Posterior vena cava (tissue), 2 donors: Measurements from ENCODE around the gene TBCCD1. TPM values are rescaled to one million over a fixed set of nuclear protein-coding genes. Genes with fewer than 3 reads are reported as not detected.

Source experiments
- DNase-seq: peaks from one replicate; pipeline ENCODE4 v3.0.0-alpha.2; 2020; ENCODE audit warnings: low spot score
- intact Hi-C, 2 donors: fragments of 100-400 bp; cut with DNase I; formaldehyde crosslinking; loops; one replicate each; pipeline versions ENCODE4 v1.14.1 to v1.14.2; 2022 to 2023
- total RNA-seq, 2 donors: library from RNA; stranded (reverse); fragmentation: NEBNext Ultra II Directional; extraction: Animal tissue kit (Norgen Biotek cat#: 25700); gene quantifications; one replicate each; pipeline ENCODE4 v1.2.1, GENCODE V29; 2021
- donor health status: DM: yes; HTN: yes; CAD: no.
- donor health status: DM: yes; HTN: yes; CAD: no.

Gene TBCCD1
- total RNA-seq, 2 donors from 2014 or later: 6.6 to 9.2 TPM

DNA sequence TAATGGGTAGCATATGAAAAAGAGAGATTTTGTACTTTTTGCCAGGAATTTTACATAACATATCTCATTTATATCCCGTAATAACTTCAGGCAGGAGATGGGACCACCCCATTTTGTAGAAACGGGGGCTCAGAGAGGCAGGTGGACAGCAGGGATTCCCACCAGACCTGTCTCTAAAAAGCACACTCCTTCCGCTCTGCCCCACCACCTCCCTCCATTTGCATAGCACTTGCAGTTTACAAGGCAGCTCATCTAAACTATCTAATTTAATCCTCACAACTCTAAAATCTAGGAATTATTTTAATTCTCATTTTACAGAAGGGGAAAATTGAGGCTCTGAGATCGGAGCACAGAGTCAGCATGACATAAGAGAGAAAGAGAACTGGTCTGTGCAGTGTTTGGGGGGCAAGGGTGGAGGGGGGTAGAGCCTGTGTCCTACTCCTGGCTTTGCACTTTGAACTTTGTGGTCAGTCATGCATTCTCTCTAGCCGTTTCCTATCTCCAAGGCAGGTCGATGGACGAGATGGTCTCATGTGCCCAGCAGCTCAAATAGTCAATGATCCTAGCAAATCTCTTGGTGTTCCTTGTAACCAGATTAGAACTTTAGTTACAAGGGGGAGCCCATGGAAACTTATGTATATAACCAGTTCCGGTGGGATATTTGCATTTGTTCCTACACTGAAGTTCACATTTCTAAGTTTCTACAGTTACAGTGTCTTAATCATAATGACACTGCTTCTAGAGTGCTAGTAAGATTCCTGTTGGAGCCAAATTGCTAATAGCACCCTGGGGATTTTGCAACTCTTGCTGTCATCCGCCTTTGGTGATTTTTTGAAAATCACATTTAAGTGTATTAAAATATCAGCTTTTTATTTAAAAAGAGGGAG, 41.5 kb downstream of the TBCCD1 start:
- intact Hi-C loops: no loop called here
- no peak for DNase-seq

- DNase-seq: no peak
Measured at GRCh38 chr3:186524616-186525015, 42.5 kb downstream of the TBCCD1 start.

DNA sequence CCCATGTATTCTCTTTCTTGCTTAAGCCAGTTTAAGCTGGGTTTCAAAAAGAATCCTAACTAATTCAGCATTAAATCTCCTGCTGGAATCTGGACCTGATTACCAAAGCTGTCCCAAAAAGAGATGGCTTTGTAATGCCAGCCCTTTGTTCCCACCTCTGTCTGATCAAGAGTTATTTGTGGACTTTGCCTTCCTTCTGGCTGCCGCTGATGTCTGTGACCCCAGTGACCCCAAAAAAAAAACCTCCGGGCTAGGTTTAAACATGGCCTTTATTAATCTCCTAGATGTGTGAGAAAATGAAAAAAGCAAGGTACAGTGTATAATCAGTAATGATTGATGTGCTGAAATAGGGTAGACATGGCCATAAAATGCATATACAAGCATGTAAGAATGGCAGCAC, 43.7 kb downstream of the TBCCD1 start:
- no peak for DNase-seq
- intact Hi-C loops: no loop called here

More at GRCh38 chr3:186524616-186525015, 42.5 kb downstream of the TBCCD1 start:
- intact Hi-C loops: no loop called here

DNA sequence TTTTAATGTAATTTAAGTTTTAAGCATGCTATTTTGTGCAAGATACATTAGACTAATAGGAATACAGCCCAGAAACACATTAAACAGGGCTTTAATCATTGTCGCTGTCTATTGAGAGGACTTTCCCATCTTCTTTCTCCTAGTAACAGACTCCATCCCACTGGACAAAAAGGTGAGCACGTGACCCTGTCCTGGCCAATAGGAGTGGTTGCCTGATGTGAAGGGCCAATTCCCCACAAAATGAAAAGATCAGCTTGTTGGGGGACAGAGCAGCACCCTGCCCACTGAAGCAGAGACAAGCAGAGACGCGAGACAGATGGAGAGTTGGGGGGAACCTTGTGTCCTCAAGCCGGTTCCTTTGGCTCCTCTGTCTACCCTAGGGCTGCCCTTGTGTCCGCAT, 44.1 kb downstream of the TBCCD1 start:
- no peak for DNase-seq
- intact Hi-C loops: no loop called here

DNA sequence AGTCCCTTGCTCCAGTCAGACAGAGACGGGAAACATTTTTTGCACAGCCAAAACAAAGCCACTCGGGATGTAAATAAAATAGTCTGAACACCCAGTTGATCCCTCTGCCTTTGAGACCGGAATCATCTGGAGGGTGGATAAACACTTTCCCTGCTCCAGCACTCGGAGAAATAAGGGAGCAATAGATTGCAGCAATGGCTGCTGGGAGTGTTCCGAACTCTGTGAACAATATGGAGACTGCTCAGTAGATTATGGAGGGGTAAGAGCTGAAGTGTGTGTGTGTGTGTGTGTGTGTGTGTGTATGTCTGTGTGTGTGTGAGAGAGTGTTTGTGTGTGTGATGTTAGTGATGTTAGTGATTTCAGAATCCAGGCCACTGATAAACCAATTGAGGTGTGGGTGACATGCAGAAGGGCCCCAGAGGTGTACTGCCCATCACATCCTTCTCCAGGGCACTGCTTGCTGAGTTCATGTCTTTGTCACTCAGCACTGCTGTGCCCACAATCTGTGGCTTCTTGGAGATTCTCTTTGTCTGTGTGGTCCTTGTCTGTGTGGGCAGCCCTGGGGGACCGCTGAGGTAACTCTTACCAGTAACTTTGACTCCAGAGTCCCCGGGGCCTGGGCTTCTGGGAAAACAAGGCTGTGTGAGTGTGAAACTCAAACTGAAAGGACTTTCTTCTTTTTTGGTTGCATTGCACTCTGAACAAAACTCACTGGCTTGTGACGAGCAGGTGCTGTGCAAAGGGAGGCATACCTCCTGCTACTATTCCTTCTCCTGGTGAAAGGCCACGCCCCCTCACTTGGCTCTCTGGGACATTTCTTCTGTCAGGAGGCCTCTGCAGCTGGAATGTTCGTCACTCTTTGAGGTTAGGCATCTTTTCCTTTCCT, 45.9 kb downstream of the TBCCD1 start:
- no peak for DNase-seq
- intact Hi-C loops: no loop called here

GRCh38 chr3:186520431-186520830, 46.7 kb downstream of the TBCCD1 start:
- intact Hi-C loops: no loop called here
- DNase-seq: no peak

DNA sequence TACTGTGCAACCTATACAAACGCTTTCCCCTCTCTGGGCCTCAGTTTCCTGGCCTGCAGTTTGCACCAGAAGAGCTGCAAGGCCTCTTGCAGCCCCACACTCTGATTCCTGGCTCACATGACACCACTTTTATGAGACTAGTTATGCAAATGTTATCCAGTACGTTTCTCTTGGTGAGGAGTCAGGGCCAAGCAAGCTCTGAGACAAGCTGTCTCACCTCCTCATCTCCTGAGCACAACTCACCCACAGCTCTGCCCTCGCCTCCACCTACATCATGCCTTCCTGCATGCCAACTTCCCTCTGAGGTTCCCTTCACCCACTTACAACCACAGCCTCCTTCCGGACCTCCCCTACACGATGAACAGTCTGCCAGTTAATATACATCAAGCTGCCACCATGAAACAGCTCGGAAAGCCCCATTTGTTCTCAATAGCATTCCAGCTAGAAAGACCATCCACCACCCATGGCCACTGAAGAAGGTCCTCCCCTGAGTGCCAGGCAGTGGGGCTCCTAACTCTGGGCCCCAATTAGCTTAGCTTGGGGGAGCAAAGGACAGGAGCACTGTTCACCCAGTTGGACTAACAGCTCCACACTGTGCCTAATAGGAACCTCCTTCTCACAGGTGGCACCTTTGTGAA, 48.0 kb downstream of the TBCCD1 start:
- intact Hi-C loops: loop anchor here in 1 of 2 donors (10.0 kb wide), 1 partner anchor 244 kb away; no protein-coding TSS in a partner anchor
- DNase-seq: no peak

GRCh38 chr3:186517218-186517617, 49.9 kb downstream of the TBCCD1 start:
- intact Hi-C loops: loop anchor here in 1 of 2 donors (10.0 kb wide), 1 partner anchor 242 kb away; no protein-coding TSS in a partner anchor
- no peak for DNase-seq

DNA sequence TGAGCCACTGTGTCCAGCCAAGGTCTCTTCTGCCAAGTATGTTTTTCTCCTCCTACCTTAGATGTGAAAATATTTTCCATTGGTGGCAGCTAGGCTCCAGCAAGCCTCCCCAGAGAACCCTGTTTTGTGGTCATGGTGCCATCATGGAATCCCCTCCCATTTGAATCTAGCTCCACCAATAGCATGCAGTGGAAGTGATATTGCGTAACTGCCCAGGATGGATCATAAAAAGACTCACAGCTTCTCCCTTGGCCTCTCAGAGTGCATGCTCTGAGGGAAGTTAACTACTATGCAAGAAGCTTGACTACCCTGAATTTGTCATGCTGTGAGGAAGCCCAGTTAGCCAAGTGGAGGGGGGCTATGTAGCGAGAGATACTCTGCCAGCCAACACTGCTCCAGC, 50.5 kb downstream of the TBCCD1 start:
- DNase-seq: no peak
- intact Hi-C loops: loop anchor here in 1 of 2 donors (10.0 kb wide), 1 partner anchor 242 kb away; no protein-coding TSS in a partner anchor

DNA sequence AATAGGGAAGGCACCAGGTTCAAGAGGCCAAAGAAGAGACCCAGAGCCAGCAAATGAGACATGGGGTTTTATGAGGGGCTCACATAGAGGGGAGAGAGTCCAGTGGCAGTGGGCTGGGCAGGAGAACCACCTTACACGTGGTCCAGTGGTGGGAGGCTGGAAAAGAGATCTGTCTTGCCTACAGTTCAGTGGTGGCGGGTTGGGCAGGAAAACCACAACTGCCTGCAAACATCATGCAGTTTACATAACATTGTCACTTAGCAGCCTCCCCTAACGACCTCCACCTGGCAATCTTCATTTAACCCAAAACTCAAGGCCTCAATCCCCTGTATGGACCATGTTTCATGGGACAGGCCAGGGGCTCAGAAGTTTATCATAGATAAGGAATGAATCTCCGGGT, 52.0 kb downstream of the TBCCD1 start:
- DNase-seq: no peak
- intact Hi-C loops: loop anchor here in 1 of 2 donors (10.0 kb wide), 1 partner anchor 240 kb away; no protein-coding TSS in a partner anchor

DNA sequence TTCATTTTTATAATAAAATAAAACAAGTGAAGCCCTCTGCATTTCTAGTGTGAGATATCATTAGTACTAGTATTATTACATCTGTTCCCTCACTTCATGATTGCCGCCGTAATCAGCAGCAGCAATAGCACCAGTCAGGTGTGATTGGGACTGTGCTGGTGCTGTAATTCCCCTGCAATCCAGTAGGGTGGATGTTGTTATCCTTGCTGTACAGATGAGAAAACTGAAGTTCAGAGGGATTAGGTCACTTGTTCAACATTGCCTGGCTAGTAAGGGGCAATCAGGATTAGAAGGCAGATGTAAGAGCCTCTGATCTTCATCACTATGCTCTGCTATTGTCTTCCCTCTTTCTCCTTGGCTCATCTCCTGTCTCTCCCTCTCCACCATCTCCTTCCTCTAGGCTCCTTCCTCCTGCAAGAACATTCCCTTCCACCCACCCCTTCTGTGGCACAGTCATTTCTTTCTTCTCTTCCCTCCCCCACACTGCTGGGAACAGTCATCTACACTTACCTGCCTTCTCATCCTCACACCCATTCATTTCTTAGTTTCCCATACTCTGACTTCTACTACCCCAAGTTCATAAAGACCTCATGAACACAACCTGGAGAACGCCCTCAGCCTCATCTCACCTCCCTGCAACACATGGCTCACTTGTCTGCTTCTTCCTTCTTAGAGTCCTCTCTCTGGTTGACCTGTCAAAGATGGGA, 52.7 kb downstream of the TBCCD1 start:
- no peak for DNase-seq
- intact Hi-C loops: loop anchor here in 1 of 2 donors (10.0 kb wide), 1 partner anchor 240 kb away; no protein-coding TSS in a partner anchor

DNA sequence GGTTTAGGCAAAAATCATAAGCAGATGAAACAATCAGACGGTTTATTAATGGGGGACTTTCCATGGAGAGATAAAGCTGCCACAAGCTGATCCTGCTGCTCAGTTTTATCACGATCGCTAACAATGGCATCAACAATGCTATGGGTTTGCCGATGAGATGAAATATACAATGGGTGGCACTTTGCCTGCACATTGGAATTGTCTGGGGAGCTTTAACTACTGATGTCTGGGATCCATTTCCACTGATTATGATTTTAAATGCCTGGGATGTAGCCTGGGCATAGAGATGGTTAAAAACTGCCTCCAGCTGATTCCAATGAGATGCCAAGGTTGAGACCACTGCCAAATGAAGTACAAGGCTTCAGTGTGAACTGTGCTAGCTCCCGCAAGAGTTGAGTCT, 53.8 kb downstream of the TBCCD1 start:
- no peak for DNase-seq
- intact Hi-C loops: loop anchor here in 1 of 2 donors (10.0 kb wide), 1 partner anchor 239 kb away; no protein-coding TSS in a partner anchor

- intact Hi-C loops: loop anchor here in 1 of 2 donors (10.0 kb wide), 1 partner anchor 238 kb away; no protein-coding TSS in a partner anchor
- DNase-seq: no peak
Measured at GRCh38 chr3:186512570-186513302, 54.4 kb downstream of the TBCCD1 start.

DNA sequence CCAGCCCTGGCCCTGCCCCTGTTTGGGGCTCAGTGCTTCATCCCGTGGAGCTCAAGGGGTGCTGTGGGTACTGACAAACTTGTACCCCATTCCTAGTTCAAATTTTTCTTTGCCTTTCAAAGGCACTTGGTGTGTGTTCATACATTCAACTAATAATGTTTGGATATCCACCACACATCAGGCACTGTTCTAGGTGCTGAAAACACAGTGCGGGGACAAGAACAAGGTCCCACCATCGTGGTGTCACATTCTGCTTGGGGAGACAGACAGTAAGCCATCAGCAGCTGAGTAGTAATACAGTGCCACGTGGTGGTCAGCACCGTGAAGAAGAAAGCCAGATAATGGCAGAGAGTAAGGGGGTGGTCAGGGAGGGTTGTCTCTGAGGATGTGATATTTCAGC, 55.4 kb downstream of the TBCCD1 start:
- DNase-seq: no peak
- intact Hi-C loops: loop anchor here in 1 of 2 donors (10.0 kb wide), 1 partner anchor 237 kb away; no protein-coding TSS in a partner anchor

DNA sequence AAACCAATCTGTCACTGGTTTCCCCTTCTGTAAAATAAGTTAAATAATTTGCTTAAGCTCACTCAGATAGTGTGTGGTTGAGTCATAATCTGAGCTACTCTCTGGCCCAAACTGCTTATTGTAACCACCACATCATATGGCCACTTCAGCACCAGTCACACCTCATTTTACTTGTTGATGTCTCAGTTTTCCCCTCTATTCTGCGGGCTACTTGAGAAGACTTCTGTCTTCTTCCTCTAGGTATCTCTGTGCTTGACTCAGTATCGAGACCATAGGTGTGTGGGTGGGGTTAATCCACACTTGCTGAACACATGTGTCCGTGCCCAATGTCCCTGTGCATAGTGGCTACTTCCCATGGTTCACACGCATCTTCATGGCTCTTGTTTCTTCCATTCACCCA, 55.9 kb downstream of the TBCCD1 start:
- DNase-seq: no peak
- intact Hi-C loops: loop anchor here in 1 of 2 donors (10.0 kb wide), 1 partner anchor 236 kb away; no protein-coding TSS in a partner anchor

DNA sequence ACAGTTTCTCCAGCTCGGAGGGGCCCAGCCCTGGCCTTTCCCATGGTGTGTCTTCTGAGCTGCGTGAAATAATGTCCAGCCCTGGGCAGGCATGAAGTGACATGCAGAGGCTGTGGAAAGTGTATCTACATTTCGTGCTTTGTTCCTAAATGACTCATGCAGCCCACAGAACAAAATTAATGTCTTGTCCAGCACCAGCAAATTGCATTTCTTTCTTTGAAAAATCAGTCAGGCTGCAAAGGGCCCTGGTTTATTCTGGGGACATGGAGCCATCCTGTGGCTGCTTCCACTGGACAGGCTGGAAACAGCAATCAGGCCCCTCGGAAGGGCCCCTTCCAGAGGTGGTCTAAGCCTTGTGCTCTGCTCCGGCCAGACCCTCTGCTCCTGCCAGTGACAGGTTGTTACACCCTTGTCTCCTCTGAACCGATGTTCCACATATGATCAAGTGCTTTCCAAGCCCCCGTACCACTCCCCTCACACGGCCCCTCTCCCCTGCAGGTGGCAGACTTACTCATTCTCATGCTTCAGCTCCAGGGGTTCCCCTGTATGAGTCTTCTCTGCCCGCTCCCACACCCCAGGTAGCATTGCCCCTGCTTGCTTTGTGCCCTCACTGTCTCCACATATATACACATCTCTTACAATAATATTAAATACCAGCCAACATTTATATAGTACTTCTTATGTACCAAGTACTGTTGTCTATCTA, 56.6 kb downstream of the TBCCD1 start:
- intact Hi-C loops: loop anchor here in 1 of 2 donors (10.0 kb wide), 1 partner anchor 236 kb away; no protein-coding TSS in a partner anchor
- no peak for DNase-seq

- no peak for DNase-seq
- intact Hi-C loops: no loop called here
Measured at GRCh38 chr3:186509423-186509822, 57.7 kb downstream of the TBCCD1 start.
